Cardiac muscle cell (in vitro differentiated cells and primary cell): ENCODE data around the gene LDLRAD4. TPM values are rescaled to one million over a fixed set of nuclear protein-coding genes. Genes with fewer than 3 reads are reported as not detected.
"Not testable (repeated sequence)": the region's sequence is repeated elsewhere in the genome, so short reads cannot be mapped to it uniquely, and the experiment has no call there.

ENCODE experiments used
- DNase-seq, 2 donors: peaks; one replicate each; pipeline versions ENCODE4 v3.0.0 to v3.0.0-alpha.2; 2010 to 2017; ENCODE audit warnings: low read depth in 1 of 2, low spot score in 1 of 2
- H3K27ac ChIP-seq: fragments of 200-600 bp; sonication (generic); 2 replicates; pipeline ENCODE4 v1.5.1; 2016
- H3K27me3 ChIP-seq: fragments of 200-600 bp; sonication (generic); 2 replicates; pipeline ENCODE4 v1.6.0; 2016; ENCODE audit warnings: control low read depth
- H3K36me3 ChIP-seq: fragments of 200-600 bp; sonication (generic); 2 replicates; pipeline ENCODE4 v1.5.1; 2016; ENCODE audit warnings: control low read depth
- H3K4me1 ChIP-seq: fragments of 200-600 bp; sonication (generic); 2 replicates; pipeline ENCODE4 v1.8.1; 2017; ENCODE audit warnings: low read depth, mild to moderate bottlenecking, mixed run types
- H3K4me3 ChIP-seq: fragments of 200-600 bp; sonication (generic); 2 replicates; pipeline ENCODE4 v1.5.1; 2016; ENCODE audit warnings: mild to moderate bottlenecking
- H3K9me3 ChIP-seq: fragments of 200-600 bp; sonication (generic); 2 replicates; pipeline ENCODE4 v1.5.1; 2017; ENCODE audit warnings: low read depth, mild to moderate bottlenecking, control low read depth
- CTCF ChIP-seq: IDR thresholded peaks from 2 replicates; pipeline ENCODE4 v1.5.1; 2012; ENCODE audit warnings: low read depth, mild to moderate bottlenecking, low read length
- polyA plus RNA-seq: library from polyadenylated mRNA; unstranded; fragments of >200 nt; fragmentation: Nextera tagmentation; extraction: Ambion mirVana; gene quantifications from 2 replicates; pipeline ENCODE4 v1.2.1, GENCODE V29; 2016
- total RNA-seq: library from RNA; depleted of rRNA; stranded (reverse); fragments of >200 nt; gene quantifications from 2 replicates; pipeline ENCODE4 v1.2.3, GENCODE V29; 2016

The LDLRAD4 gene
- total and polyA plus RNA-seq, 2 experiments from 2014 or later, result 10.5 to 11.5 TPM

GRCh38 chr18:13337369-13337768, 118.8 kb downstream of the LDLRAD4 start:
- Histone ChIP-seq H3K9me3 (no peaks in the 10 kb centered on the region), H3K27me3 (no peaks in the 10 kb centered on the region), H3K27ac (no peak overlapping the region), H3K4me1 (no peaks in the 10 kb centered on the region), H3K4me3 (no peak overlapping the region), H3K36me3 (no peaks in the 10 kb centered on the region)
- TF ChIP-seq CTCF, result no peak
- no peak for DNase-seq

- Histone ChIP-seq H3K4me3 (no peak overlapping the region), H3K4me1 (no peaks in the 10 kb centered on the region), H3K9me3 (no peaks in the 10 kb centered on the region), H3K36me3 (no peaks in the 10 kb centered on the region), H3K27me3 (no peaks in the 10 kb centered on the region), H3K27ac (no peak overlapping the region)
- no peak for DNase-seq
- no peak for TF ChIP-seq CTCF
Measured at GRCh38 chr18:13338318-13338717, 119.8 kb downstream of the LDLRAD4 start.

- no peak for TF ChIP-seq CTCF
- no peaks in the 10 kb centered on the region for H3K4me1 ChIP-seq
- H3K27ac ChIP-seq, result no peak overlapping the region
- no peak for DNase-seq
- no peaks in the 10 kb centered on the region for H3K9me3 ChIP-seq
- no peaks in the 10 kb centered on the region for H3K36me3 ChIP-seq
- H3K4me3 ChIP-seq, result no peak overlapping the region
- no peaks in the 10 kb centered on the region for H3K27me3 ChIP-seq
Measured at GRCh38 chr18:13339653-13340052, 121.1 kb downstream of the LDLRAD4 start.

GRCh38 chr18:13346449-13346848, 127.9 kb downstream of the LDLRAD4 start:
- not testable (repeated sequence) for H3K36me3 ChIP-seq, DNase-seq, H3K27ac ChIP-seq, H3K4me1 ChIP-seq, H3K4me3 ChIP-seq, H3K9me3 ChIP-seq, H3K27me3 ChIP-seq

- no peaks in the 10 kb centered on the region for H3K36me3 ChIP-seq
- no peak for TF ChIP-seq CTCF
- H3K27ac ChIP-seq, result no peak overlapping the region
- H3K4me3 ChIP-seq, result no peak overlapping the region
- no peak for DNase-seq
- peaks cover 4% of the 10 kb centered on the region for H3K9me3 ChIP-seq
- no peaks in the 10 kb centered on the region for H3K27me3 ChIP-seq
- H3K4me1 ChIP-seq, result no peaks in the 10 kb centered on the region
Measured at GRCh38 chr18:13353084-13353823, 134.7 kb downstream of the LDLRAD4 start.

- no peak for TF ChIP-seq CTCF
- no peak overlapping the region for H3K4me3 ChIP-seq
- no peak overlapping the region for H3K27ac ChIP-seq
- H3K9me3 ChIP-seq, result peaks cover 4% of the 10 kb centered on the region
- H3K27me3 ChIP-seq, result no peaks in the 10 kb centered on the region
- DNase-seq, result no peak
- H3K36me3 ChIP-seq, result no peaks in the 10 kb centered on the region
- no peaks in the 10 kb centered on the region for H3K4me1 ChIP-seq
Measured at GRCh38 chr18:13354402-13354801, 135.8 kb downstream of the LDLRAD4 start.
